ENCODE measurements around the gene MYPN.
A peak's percentile ranks its signal among the peaks of the same experiment; 100 is the strongest.
"Not testable (repeated sequence)": the region's sequence is repeated elsewhere in the genome, so short reads cannot be mapped to it uniquely, and the experiment has no call there.

Gene MYPN

GRCh38 chr10:68237173-68237572 is 127.9 kb downstream of the MYPN start:
- no peak for DNase-seq

GRCh38 chr10:68238371-68238770 is 129.1 kb downstream of the MYPN start:
- DNase-seq = no peak

- no peak for DNase-seq
Observed at GRCh38 chr10:68239069-68239468, 129.8 kb downstream of the MYPN start.

DNA sequence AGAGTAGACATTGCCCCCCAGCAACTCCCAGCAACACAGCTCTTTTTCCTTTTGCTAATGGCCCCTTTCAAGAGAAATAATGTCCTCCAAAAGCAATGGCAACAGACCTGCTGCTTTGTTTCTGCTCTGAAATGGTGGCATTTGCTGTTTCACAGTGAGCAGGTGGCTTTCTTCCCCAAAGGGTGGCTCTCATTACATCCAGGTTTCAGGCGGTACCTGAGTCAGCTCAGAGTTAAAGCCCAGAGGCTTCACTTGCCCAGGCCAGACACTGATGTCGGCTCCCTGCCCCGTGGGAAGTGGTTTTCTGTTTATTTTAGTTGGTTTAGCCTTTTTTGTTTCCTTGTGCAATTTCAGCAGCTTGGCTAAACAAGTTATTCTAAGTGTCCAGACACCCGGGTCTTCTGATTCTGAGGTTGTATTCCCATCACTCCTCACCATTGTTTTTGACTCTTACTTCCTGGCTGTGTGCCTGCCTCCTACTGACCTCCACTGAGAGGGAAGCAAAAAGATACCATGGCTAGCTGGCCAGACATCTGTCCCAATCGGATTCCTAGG is 130.4 kb downstream of the MYPN start:
- no peak for DNase-seq

- DNase-seq = peak; percentile 9
Observed at GRCh38 chr10:68242051-68242450, 132.8 kb downstream of the MYPN start.

GRCh38 chr10:68246397-68246796 is 137.1 kb downstream of the MYPN start:
- DNase-seq = not testable (repeated sequence)

- no peak for DNase-seq
Observed at GRCh38 chr10:68247931-68248330, 138.6 kb downstream of the MYPN start.

- DNase-seq = no peak
Observed at GRCh38 chr10:68249297-68249696, 140.0 kb downstream of the MYPN start.

DNA sequence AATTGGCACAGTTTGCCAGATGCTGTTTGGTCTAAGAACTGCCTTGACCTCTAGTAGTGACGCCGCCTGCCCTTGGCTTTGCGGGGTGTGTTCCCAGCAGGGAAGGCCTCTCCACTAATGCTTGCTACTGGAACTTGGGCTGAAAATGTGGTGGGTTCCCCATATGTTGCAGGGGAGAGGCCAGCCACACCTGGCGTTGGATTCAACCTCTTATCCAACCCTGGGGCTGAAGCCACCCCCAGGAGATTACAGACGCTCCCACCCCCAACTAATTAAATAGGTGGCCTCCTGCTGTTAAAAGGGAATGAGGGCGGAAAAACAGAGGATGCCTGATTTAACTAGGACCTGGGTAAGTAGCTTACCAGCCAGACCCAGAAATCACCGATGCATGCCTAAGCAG is 141.9 kb downstream of the MYPN start:
- DNase-seq = no peak

GRCh38 chr10:68251625-68252495 is 142.6 kb downstream of the MYPN start:
- DNase-seq = no peak

- DNase-seq = no peak
Observed at GRCh38 chr10:68253346-68253745, 144.1 kb downstream of the MYPN start.

DNA sequence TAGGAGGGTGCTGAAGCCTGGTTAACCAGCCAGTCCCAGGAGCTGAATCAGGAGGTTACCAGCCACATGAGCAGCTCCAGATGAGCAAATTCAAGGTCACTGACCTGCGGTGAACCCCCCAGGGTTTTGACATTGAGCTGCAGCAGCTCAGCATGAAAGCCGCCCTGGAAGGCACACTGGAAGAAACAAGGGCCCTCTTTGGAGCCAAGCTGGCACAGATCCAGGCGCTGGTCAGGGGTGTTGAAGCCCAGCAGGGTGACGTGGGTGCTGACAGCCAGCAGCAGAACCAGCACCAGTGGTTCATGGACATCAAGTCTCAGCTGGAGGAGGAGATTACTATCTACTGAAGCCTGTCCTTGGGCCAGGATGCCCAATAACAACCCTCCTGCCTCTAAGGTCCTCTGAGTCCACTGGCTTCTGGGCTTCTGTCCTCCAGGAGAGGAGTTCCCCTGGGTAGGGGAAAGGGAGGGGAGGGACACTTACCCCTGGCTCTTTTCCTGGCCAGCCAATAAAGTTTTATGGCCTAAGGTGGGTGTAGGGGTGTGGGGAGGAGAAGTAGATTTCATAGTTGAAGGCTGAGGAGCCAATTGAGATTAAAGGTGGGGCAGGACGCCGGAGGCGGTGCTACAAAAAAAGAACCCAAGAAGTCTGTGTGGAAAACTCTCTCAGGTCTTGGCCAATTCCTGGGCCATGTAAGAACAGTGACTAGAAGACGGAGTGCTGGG is 152.0 kb downstream of the MYPN start:
- no peak for DNase-seq
